ENCODE measurements around the gene CTU1.

CTU1 gene

GRCh38 chr19:51138549-51138979, 30.4 kb upstream of the CTU1 start:
- H3K27ac Mint-ChIP-seq, result no peak overlapping the region
- peaks cover 36% of the 10 kb centered on the region for H3K4me1 Mint-ChIP-seq
- H3K9me3 Mint-ChIP-seq, result no peaks in the 10 kb centered on the region
- no peak overlapping the region for H3K4me3 Mint-ChIP-seq
- H3K36me3 Mint-ChIP-seq, result no peaks in the 10 kb centered on the region
- H3K27me3 Mint-ChIP-seq, result no peaks in the 10 kb centered on the region

DNA sequence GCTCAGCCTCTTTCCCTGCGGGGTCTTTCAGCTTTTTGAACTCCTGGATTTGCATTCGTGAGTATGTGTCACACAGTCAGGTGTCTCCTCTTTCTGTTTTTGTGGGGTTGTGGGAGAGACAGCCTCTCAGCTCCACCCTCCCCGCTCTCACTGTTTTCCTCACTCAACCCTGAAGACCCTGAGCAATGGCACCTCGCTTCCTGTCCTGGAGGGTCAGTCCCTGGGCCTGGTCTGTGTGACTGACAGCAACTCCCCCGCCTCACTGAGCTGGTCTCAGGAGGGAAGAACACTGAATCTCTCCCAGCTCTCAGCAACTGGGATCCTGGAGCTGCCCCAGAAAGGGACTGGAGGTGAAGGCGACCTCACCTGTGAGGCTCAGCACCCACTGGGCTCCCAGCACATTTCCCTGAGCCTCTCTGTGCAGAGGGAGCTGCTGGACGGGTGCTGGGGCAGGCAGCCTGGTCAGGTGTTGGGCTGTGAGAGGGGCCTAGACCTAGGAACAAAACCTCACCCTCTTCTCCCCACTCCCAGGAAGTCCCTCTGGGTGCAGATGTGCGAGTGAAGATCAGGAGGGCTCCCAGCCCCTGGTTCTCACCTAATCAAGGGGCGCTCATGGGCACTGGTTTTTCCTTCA, 29.7 kb upstream of the CTU1 start:
- no peaks in the 10 kb centered on the region for H3K27me3 Mint-ChIP-seq
- no peaks in the 10 kb centered on the region for H3K9me3 Mint-ChIP-seq
- H3K27ac Mint-ChIP-seq, result no peak overlapping the region
- peak overlapping the region; percentile 4 for H3K4me3 Mint-ChIP-seq
- H3K4me1 Mint-ChIP-seq, result peaks cover 38% of the 10 kb centered on the region
- no peaks in the 10 kb centered on the region for H3K36me3 Mint-ChIP-seq

GRCh38 chr19:51136851-51137551, 28.8 kb upstream of the CTU1 start:
- no peaks in the 10 kb centered on the region for H3K36me3 Mint-ChIP-seq
- H3K9me3 Mint-ChIP-seq, result no peaks in the 10 kb centered on the region
- peaks cover 42% of the 10 kb centered on the region for H3K4me1 Mint-ChIP-seq
- H3K27ac Mint-ChIP-seq, result no peak overlapping the region
- H3K27me3 Mint-ChIP-seq, result no peaks in the 10 kb centered on the region
- H3K4me3 Mint-ChIP-seq, result peak overlapping the region; percentile 28

DNA sequence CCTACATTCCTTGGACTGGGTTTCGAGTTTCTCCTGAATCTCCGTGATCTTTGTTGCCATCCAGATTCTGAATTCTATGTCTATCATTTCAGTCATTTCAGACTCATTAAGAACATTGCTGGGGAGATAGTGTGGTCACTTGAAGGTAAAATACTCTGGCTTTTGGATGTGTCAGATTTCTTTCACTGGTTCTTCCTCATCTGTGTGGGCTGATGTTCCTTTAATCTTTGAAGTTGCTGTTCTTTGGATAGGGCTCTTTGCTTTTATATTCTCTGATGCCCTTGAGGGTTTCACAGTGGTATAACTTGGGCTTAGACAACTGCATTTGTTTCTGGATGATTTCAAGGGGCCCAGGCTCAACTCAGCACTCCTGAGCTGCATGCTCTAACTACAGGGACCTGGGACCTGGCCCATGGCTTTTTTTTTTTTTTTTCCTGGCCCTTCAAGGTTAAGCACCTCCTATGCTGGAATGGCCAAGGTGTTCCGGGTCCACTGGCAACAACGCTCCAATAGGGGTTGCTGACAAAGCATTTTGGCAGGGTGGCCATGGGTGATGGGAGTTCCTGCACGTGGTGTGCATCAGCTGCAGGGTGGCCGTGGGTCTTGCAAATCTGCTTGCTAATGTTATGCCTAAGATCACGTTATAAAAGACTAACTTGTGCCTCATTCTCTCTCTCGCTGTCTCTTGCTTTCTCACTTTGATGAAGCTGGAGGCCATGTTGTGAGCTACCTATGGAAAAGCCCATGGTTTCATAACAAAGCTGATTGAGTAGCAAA, 28.0 kb upstream of the CTU1 start:
- no peak overlapping the region for H3K27ac Mint-ChIP-seq
- H3K36me3 Mint-ChIP-seq, result no peaks in the 10 kb centered on the region
- H3K27me3 Mint-ChIP-seq, result no peaks in the 10 kb centered on the region
- H3K9me3 Mint-ChIP-seq, result no peaks in the 10 kb centered on the region
- peaks cover 46% of the 10 kb centered on the region for H3K4me1 Mint-ChIP-seq
- H3K4me3 Mint-ChIP-seq, result peak overlapping the region; percentile 28

GRCh38 chr19:51135004-51135403, 26.8 kb upstream of the CTU1 start:
- no peaks in the 10 kb centered on the region for H3K36me3 Mint-ChIP-seq
- peaks cover 57% of the 10 kb centered on the region for H3K4me1 Mint-ChIP-seq
- no peaks in the 10 kb centered on the region for H3K27me3 Mint-ChIP-seq
- no peaks in the 10 kb centered on the region for H3K9me3 Mint-ChIP-seq
- H3K4me3 Mint-ChIP-seq, result no peak overlapping the region
- no peak overlapping the region for H3K27ac Mint-ChIP-seq

- Mint-ChIP-seq H3K27ac (peak overlapping the region; percentile 74), H3K9me3 (no peaks in the 10 kb centered on the region), H3K27me3 (no peaks in the 10 kb centered on the region), H3K36me3 (no peaks in the 10 kb centered on the region), H3K4me3 (peak overlapping the region; percentile 73), H3K4me1 (peaks cover 75% of the 10 kb centered on the region)
Measured at GRCh38 chr19:51131780-51132680, 23.8 kb upstream of the CTU1 start.

DNA sequence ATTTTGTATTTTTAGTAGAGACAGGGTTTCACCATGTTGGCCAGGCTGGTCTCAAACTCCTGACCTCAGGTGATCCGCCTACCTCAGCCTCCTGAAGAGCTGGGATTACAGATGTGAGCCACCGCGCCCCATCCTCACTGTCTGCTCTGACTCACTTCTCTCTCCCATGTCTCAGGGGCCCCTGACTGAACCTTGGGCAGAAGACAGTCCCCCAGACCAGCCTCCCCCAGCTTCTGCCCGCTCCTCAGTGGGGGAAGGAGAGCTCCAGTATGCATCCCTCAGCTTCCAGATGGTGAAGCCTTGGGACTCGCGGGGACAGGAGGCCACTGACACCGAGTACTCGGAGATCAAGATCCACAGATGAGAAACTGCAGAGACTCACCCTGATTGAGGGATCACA, 21.5 kb upstream of the CTU1 start:
- Mint-ChIP-seq H3K4me3 (no peak overlapping the region), H3K4me1 (peaks cover 81% of the 10 kb centered on the region), H3K36me3 (no peaks in the 10 kb centered on the region), H3K9me3 (no peaks in the 10 kb centered on the region), H3K27me3 (no peaks in the 10 kb centered on the region), H3K27ac (no peak overlapping the region)

GRCh38 chr19:51128227-51128626, 20.0 kb upstream of the CTU1 start:
- Mint-ChIP-seq H3K4me3 (peak overlapping the region; percentile 2), H3K27me3 (no peaks in the 10 kb centered on the region), H3K9me3 (no peaks in the 10 kb centered on the region), H3K27ac (no peak overlapping the region), H3K4me1 (peaks cover 93% of the 10 kb centered on the region), H3K36me3 (no peaks in the 10 kb centered on the region)

DNA sequence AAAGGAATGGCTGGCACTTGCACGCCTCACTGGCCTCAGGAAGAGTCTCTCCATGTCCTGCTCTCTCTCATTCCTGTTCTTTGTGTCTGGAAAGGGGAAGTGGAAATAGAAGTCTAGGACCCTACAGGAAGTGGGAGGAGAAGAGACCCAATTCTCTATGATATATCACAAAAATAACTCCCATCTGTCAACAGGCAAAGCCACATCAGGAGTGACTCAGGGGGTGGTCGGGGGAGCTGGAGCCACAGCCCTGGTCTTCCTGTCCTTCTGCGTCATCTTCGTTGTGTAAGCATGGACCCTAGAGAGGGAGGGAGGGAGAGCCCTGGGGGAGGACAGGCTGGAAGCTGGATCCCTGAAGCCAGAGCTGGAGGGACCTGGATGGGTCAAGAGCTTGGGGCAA, 19.5 kb upstream of the CTU1 start:
- H3K4me3 Mint-ChIP-seq, result peak overlapping the region; percentile 33
- H3K27ac Mint-ChIP-seq, result peak overlapping the region; percentile 90
- peaks cover 94% of the 10 kb centered on the region for H3K4me1 Mint-ChIP-seq
- H3K36me3 Mint-ChIP-seq, result no peaks in the 10 kb centered on the region
- H3K9me3 Mint-ChIP-seq, result no peaks in the 10 kb centered on the region
- H3K27me3 Mint-ChIP-seq, result no peaks in the 10 kb centered on the region

DNA sequence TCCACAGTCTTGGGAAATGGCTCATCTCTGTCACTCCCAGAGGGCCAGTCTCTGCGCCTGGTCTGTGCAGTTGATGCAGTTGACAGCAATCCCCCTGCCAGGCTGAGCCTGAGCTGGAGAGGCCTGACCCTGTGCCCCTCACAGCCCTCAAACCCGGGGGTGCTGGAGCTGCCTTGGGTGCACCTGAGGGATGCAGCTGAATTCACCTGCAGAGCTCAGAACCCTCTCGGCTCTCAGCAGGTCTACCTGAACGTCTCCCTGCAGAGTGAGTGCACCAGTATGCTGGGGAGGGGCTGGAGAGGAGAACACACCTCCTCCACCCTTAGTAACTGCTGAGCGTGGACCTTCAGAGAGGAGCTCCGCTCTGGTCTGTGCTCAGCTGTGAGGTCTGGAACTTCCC, 18.8 kb upstream of the CTU1 start:
- H3K4me1 Mint-ChIP-seq, result peaks cover 94% of the 10 kb centered on the region

DNA sequence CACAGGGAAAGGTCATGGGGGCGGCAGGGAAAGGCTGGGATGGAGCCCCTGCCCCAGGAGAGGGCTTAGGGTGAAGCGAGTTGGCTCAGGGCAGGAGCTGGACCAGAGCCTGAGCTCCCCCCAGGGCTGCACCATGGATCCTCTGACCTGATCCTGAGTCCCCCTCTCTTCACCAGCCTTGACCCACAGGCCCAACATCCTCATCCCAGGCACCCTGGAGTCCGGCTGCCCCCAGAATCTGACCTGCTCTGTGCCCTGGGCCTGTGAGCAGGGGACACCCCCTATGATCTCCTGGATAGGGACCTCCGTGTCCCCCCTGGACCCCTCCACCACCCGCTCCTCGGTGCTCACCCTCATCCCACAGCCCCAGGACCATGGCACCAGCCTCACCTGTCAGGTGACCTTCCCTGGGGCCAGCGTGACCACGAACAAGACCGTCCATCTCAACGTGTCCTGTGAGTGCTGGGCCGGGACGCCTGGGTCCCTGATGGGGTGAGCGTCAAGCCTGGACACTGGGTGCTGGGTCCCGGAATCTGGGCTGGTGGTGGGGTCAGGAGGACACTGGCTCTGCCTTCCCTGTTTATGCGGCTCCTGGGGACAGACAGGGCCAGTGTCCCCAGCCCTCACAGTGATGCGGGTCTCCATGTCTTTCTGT, 17.3 kb upstream of the CTU1 start:
- H3K36me3 Mint-ChIP-seq, result no peaks in the 10 kb centered on the region
- no peaks in the 10 kb centered on the region for H3K9me3 Mint-ChIP-seq
- peak overlapping the region; percentile 19 for H3K4me3 Mint-ChIP-seq
- peak overlapping the region; percentile 82 for H3K27ac Mint-ChIP-seq
- peaks cover 93% of the 10 kb centered on the region for H3K4me1 Mint-ChIP-seq
- no peaks in the 10 kb centered on the region for H3K27me3 Mint-ChIP-seq

More for the DNA sequence above, 18.8 kb upstream of the CTU1 start:
- Mint-ChIP-seq H3K36me3 (no peaks in the 10 kb centered on the region), H3K9me3 (no peaks in the 10 kb centered on the region), H3K27me3 (no peaks in the 10 kb centered on the region), H3K27ac (peak overlapping the region; percentile 91), H3K4me3 (no peak overlapping the region)

DNA sequence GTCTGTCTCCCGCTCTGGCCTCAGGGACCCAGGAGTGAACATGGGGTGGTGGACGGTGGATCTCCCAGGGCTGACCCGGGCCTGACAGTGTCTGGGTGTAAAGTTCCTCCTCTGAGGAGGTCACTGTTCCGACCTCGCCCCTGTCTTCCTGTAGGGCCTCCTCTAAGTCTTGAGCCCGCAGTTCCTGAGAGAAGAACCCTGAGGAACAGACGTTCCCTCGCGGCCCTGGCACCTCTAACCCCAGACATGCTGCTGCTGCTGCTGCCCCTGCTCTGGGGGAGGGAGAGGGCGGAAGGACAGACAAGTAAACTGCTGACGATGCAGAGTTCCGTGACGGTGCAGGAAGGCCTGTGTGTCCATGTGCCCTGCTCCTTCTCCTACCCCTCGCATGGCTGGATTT, 16.5 kb upstream of the CTU1 start, which contains the start of gene SIGLEC9:
TSS of gene SIGLEC9 (plus strand) at position 178 of the 400 bp plus-strand sequence. CDS start at position 247, 69 bp downstream.
- Mint-ChIP-seq H3K9me3 (no peaks in the 10 kb centered on the region), H3K4me3 (peak within 1 kb of the TSS; percentile 81), H3K36me3 (no peaks in the 10 kb centered on the region), H3K4me1 (peaks cover 90% of the 10 kb centered on the region), H3K27ac (peak within 1 kb of the TSS; percentile 94), H3K27me3 (no peaks in the 10 kb centered on the region)

DNA sequence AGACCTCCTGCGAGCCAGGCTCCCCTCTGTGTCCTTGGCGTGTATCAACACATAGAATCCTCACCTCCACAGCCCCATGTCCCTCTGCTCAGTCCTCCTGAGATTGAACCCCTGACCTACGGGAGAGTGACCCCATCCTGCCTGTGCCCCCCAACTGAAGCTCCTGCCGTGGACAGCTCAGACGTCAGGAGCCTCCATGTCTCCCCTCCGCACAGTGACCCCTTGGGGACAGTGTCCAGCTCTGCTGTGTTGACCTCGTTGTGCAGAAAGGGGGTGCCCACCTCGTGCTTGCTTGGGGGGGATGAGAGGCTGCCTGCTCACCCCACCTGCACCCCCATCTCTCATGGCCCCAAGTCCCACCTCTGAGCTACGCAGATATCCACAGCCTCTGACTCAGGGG, 16.0 kb upstream of the CTU1 start:
- peaks cover 90% of the 10 kb centered on the region for H3K4me1 Mint-ChIP-seq
- no peaks in the 10 kb centered on the region for H3K27me3 Mint-ChIP-seq
- H3K9me3 Mint-ChIP-seq, result no peaks in the 10 kb centered on the region
- H3K27ac Mint-ChIP-seq, result peak overlapping the region; percentile 94
- no peaks in the 10 kb centered on the region for H3K36me3 Mint-ChIP-seq
- H3K4me3 Mint-ChIP-seq, result peak overlapping the region; percentile 81

GRCh38 chr19:51123802-51124201, 15.6 kb upstream of the CTU1 start:
- H3K27me3 Mint-ChIP-seq, result no peaks in the 10 kb centered on the region
- H3K27ac Mint-ChIP-seq, result peak overlapping the region; percentile 94
- H3K36me3 Mint-ChIP-seq, result no peaks in the 10 kb centered on the region
- H3K4me3 Mint-ChIP-seq, result peak overlapping the region; percentile 81
- no peaks in the 10 kb centered on the region for H3K9me3 Mint-ChIP-seq
- H3K4me1 Mint-ChIP-seq, result peaks cover 90% of the 10 kb centered on the region

- H3K36me3 Mint-ChIP-seq, result no peaks in the 10 kb centered on the region
Measured at GRCh38 chr19:51123381-51123800, 15.2 kb upstream of the CTU1 start.

More at GRCh38 chr19:51123381-51123800, 15.2 kb upstream of the CTU1 start:
- Mint-ChIP-seq H3K4me3 (peak overlapping the region; percentile 81), H3K27ac (peak overlapping the region; percentile 94), H3K27me3 (no peaks in the 10 kb centered on the region), H3K4me1 (peaks cover 87% of the 10 kb centered on the region), H3K9me3 (no peaks in the 10 kb centered on the region)
